B cell (primary cell): Measurements from ENCODE around the gene LOC101059915.
"Not testable (repeated sequence)": the region's sequence is repeated elsewhere in the genome, so short reads cannot be mapped to it uniquely, and the experiment has no call there.

Experiments
- ATAC-seq: fragments of 200-7000 bp; cut with Tn5 transposase; one replicate; pipeline ENCODE4 v1.10.0; 2021; ENCODE audit warnings: low read depth, mild to moderate bottlenecking, moderate number of reproducible peaks, moderate library complexity
- CTCF ChIA-PET: fragments of 350-600 bp; sonication (Branson Sonifier 250); formaldehyde crosslinking; loops from one replicate; lab custom pipeline; 2021; ENCODE audit warnings: antibody characterized with exemption, inconsistent platforms; lab: Charles Lee
- POLR2A ChIA-PET: fragments of 350-600 bp; sonication (Branson Sonifier 250); formaldehyde crosslinking; loops from one replicate; lab custom pipeline; 2021; ENCODE audit warnings: antibody characterized with exemption; lab: Charles Lee
- DNase-seq: peaks from one replicate; pipeline ENCODE4 v3.0.0; 2013
- H2AFZ ChIP-seq: 2 replicates; pipeline ENCODE4 v1.6.1; 2012; ENCODE audit warnings: mild to moderate bottlenecking, low read depth, low read length; ENCODE audit not compliant: insufficient read depth, poor library complexity, severe bottlenecking
- H3K27ac ChIP-seq, 2 donors: 1 replicate in 1 of 2; 2 replicates in 1 of 2; pipeline ENCODE4 v1.5.1; 2012 to 2013; ENCODE audit warnings: low read length in 2 of 2, mild to moderate bottlenecking in 2 of 2, moderate library complexity in 1 of 2
- H3K27me3 ChIP-seq, 4 experiments: fragments of 200-600 bp in 1 of 4; sonication (generic) in 1 of 4; replicated peaks in 1 of 4; 1 replicate in 2 of 4; 2 replicates in 2 of 4; pipeline versions ENCODE4 v1.6.1 to v1.7.0; 2013 to 2016; ENCODE audit warnings: low read length in 3 of 4, mild to moderate bottlenecking in 2 of 4, mixed read lengths in 1 of 4, moderate library complexity in 1 of 4; ENCODE audit not compliant: insufficient read depth in 4 of 4, control insufficient read depth in 3 of 4; ENCODE audit errors: control extremely low read depth in 1 of 4
- H3K36me3 ChIP-seq, 2 experiments: replicated peaks in 1 of 2; 1 replicate in 1 of 2; 2 replicates in 1 of 2; pipeline versions ENCODE4 v1.6.1 to v1.7.1; 2013; ENCODE audit warnings: low read length in 1 of 2; ENCODE audit not compliant: insufficient read depth in 2 of 2, control insufficient read depth in 1 of 2; ENCODE audit errors: control extremely low read depth in 1 of 2, extremely low read depth in 1 of 2
- H3K4me1 ChIP-seq, 2 donors: fragments of 200-600 bp in 1 of 2; sonication (generic) in 1 of 2; 1 replicate in 1 of 2; 2 replicates in 1 of 2; pipeline versions ENCODE4 v1.5.1 to v1.6.1; 2013 to 2017; ENCODE audit warnings: low read length in 2 of 2; ENCODE audit not compliant: control insufficient read depth in 2 of 2, insufficient read depth in 2 of 2
- H3K4me2 ChIP-seq: replicated peaks from 2 replicates; pipeline ENCODE3; 2012; ENCODE audit warnings: mild to moderate bottlenecking, low read depth, low read length; ENCODE audit not compliant: poor library complexity, severe bottlenecking
- H3K4me3 ChIP-seq, 5 experiments: fragments of 200-600 bp in 1 of 5; sonication (generic) in 1 of 5; 1 replicate in 3 of 5; 2 replicates in 2 of 5; pipeline versions ENCODE4 v1.5.1 to v1.7.0; 2011 to 2016; ENCODE audit warnings: low read length in 4 of 5, mild to moderate bottlenecking in 4 of 5, low read depth in 2 of 5, control low read depth in 1 of 5, moderate library complexity in 1 of 5; ENCODE audit not compliant: insufficient read depth in 1 of 5; ENCODE audit errors: control extremely low read depth in 1 of 5, extremely low read depth in 1 of 5
- H3K79me2 ChIP-seq: fragments of 200-600 bp; sonication (generic); one replicate; pipeline ENCODE4 v1.6.0; 2016; ENCODE audit warnings: low read length; ENCODE audit not compliant: control insufficient read depth, insufficient read depth
- H3K9ac ChIP-seq: fragments of 200-600 bp; sonication (generic); 2 replicates; pipeline ENCODE4 v1.6.1; 2017; ENCODE audit warnings: mild to moderate bottlenecking, low read length, moderate library complexity
- H3K9me3 ChIP-seq, 3 donors: one replicate each; pipeline versions ENCODE4 v1.6.1 to v1.7.1; 2013; ENCODE audit warnings: low read length in 2 of 3; ENCODE audit not compliant: control insufficient read depth in 2 of 3, insufficient read depth in 1 of 3; ENCODE audit errors: control extremely low read depth in 1 of 3
- H4K20me1 ChIP-seq: 2 replicates; pipeline ENCODE4 v1.6.0; 2012; ENCODE audit warnings: mild to moderate bottlenecking, low read length; ENCODE audit not compliant: insufficient read depth, control insufficient read depth, poor library complexity, severe bottlenecking
- H3K27ac Mint-ChIP-seq: one replicate; pipeline ENCODE4 v1.8.0; 2021; ENCODE audit warnings: mixed read lengths
- H3K27me3 Mint-ChIP-seq: one replicate; pipeline ENCODE4 v1.8.0; 2021; ENCODE audit warnings: mixed read lengths
- H3K4me1 Mint-ChIP-seq: one replicate; pipeline ENCODE4 v1.8.0; 2021; ENCODE audit warnings: mixed read lengths
- H3K4me3 Mint-ChIP-seq: one replicate; pipeline ENCODE4 v1.8.0; 2021; ENCODE audit warnings: mixed read lengths
- H3K9me3 Mint-ChIP-seq: one replicate; pipeline ENCODE4 v1.8.0; 2022; ENCODE audit warnings: mixed read lengths; ENCODE audit not compliant: insufficient read depth
- WGBS: methylation state at CpG from one replicate; pipeline ENCODE4 v1.1.5; 2013; ENCODE audit warnings: missing lambda C conversion rate; ENCODE audit not compliant: insufficient coverage; 5-methylcytosine and 5-hydroxymethylcytosine counted together
- intact Hi-C: fragments of 100-400 bp; cut with micrococcal nuclease; formaldehyde crosslinking; loops from one replicate; pipeline ENCODE4 v1.10.0; 2022

The LOC101059915 gene

GRCh38 chrX:71698299-71699022, 31.1 kb downstream of the LOC101059915 start:
- H3K9ac ChIP-seq, ATAC-seq, H3K27me3 ChIP-seq, H3K79me2 ChIP-seq, POLR2A ChIA-PET, CTCF ChIA-PET, H3K4me3 Mint-ChIP-seq, H3K4me3 ChIP-seq, H3K4me2 ChIP-seq, H3K27me3 Mint-ChIP-seq, H3K9me3 Mint-ChIP-seq, H3K4me1 Mint-ChIP-seq, H3K36me3 ChIP-seq, H3K27ac ChIP-seq, H2AFZ ChIP-seq, H3K27ac Mint-ChIP-seq, H3K4me1 ChIP-seq, DNase-seq, H4K20me1 ChIP-seq, intact Hi-C loops, H3K9me3 ChIP-seq: not testable (repeated sequence)
- no CpG with 5 or more reads among the region's 12 CpGs for WGBS

- H3K79me2 ChIP-seq, H3K4me1 ChIP-seq, H2AFZ ChIP-seq, H3K4me3 ChIP-seq, H4K20me1 ChIP-seq, H3K36me3 ChIP-seq, CTCF ChIA-PET, H3K27me3 ChIP-seq, H3K27ac ChIP-seq, H3K27ac Mint-ChIP-seq, H3K9me3 ChIP-seq, H3K9me3 Mint-ChIP-seq, H3K9ac ChIP-seq, H3K4me3 Mint-ChIP-seq, H3K4me1 Mint-ChIP-seq, H3K27me3 Mint-ChIP-seq, ATAC-seq, POLR2A ChIA-PET, intact Hi-C loops, DNase-seq, H3K4me2 ChIP-seq: not testable (repeated sequence)
- no CpG with 5 or more reads among the region's 4 CpGs for WGBS
Observed at GRCh38 chrX:71699023-71699344, 31.6 kb downstream of the LOC101059915 start.

GRCh38 chrX:71702853-71703252, 35.5 kb downstream of the LOC101059915 start:
- peak; percentile 39 for ATAC-seq
- CTCF ChIA-PET, intact Hi-C loops, POLR2A ChIA-PET, H4K20me1 ChIP-seq, H3K27ac Mint-ChIP-seq, H3K4me3 Mint-ChIP-seq, H3K79me2 ChIP-seq, H3K4me1 Mint-ChIP-seq, H3K4me3 ChIP-seq, H2AFZ ChIP-seq, H3K27me3 ChIP-seq, H3K4me1 ChIP-seq, H3K9ac ChIP-seq, H3K9me3 ChIP-seq, H3K36me3 ChIP-seq, H3K27ac ChIP-seq, H3K9me3 Mint-ChIP-seq, H3K4me2 ChIP-seq, DNase-seq, H3K27me3 Mint-ChIP-seq: not testable (repeated sequence)
- WGBS = no CpG with 5 or more reads among the region's 12 CpGs

- H3K27ac ChIP-seq, H3K79me2 ChIP-seq, H3K4me2 ChIP-seq, H3K9ac ChIP-seq, H3K4me1 ChIP-seq, H3K9me3 Mint-ChIP-seq, H3K4me3 Mint-ChIP-seq, H4K20me1 ChIP-seq, intact Hi-C loops, H3K9me3 ChIP-seq, H3K27me3 ChIP-seq, DNase-seq, H3K27ac Mint-ChIP-seq, CTCF ChIA-PET, H3K4me3 ChIP-seq, POLR2A ChIA-PET, H2AFZ ChIP-seq, H3K27me3 Mint-ChIP-seq, H3K4me1 Mint-ChIP-seq, ATAC-seq, H3K36me3 ChIP-seq: not testable (repeated sequence)
- no CpG with 5 or more reads among the region's 14 CpGs for WGBS
Observed at GRCh38 chrX:71714064-71714463, 46.7 kb downstream of the LOC101059915 start.
